Choroid plexus epithelial cell (primary cell): ENCODE data around the gene H2AZ2.
A peak's percentile ranks its signal among the peaks of the same experiment; 100 is the strongest.
"Not testable (repeated sequence)": the region's sequence is repeated elsewhere in the genome, so short reads cannot be mapped to it uniquely, and the experiment has no call there.

Experiments
- DNase-seq: peaks from one replicate; pipeline ENCODE4 v3.0.0-alpha.2; 2010; ENCODE audit warnings: low read depth
- H3K4me3 ChIP-seq: 2 replicates; pipeline ENCODE4 v1.5.1; 2011; ENCODE audit warnings: low read depth, mild to moderate bottlenecking, control low read depth, low read length, moderate library complexity
- CTCF ChIP-seq: conservative IDR thresholded peaks from 2 replicates; pipeline ENCODE4 v1.5.1; 2011; ENCODE audit warnings: low read depth, mild to moderate bottlenecking, control low read depth, inconsistent platforms, low read length, moderate library complexity

H2AZ2 gene

DNA sequence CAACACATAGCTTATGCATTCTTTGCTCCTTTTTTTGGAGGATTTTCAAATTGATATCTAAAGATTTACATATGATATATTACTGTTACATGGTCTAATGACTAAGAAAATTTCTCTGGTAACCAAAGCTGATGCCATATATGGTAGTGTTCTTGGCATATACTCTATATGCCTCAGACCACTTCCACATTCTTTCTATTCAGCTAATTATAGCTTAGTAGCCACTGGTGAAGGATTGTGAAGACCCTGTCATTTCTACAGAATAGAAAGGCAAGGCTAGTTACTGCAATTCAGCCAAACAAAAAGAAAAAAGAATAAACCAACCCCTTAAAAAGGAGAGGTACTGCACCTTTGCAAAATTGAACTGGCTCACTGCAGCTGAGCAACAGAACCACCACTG is 33.7 kb upstream of the H2AZ2 start:
- DNase-seq, result peak; percentile 84
- H3K4me3 ChIP-seq, result peak overlapping the region; percentile 53
- TF ChIP-seq CTCF, result no peak

DNA sequence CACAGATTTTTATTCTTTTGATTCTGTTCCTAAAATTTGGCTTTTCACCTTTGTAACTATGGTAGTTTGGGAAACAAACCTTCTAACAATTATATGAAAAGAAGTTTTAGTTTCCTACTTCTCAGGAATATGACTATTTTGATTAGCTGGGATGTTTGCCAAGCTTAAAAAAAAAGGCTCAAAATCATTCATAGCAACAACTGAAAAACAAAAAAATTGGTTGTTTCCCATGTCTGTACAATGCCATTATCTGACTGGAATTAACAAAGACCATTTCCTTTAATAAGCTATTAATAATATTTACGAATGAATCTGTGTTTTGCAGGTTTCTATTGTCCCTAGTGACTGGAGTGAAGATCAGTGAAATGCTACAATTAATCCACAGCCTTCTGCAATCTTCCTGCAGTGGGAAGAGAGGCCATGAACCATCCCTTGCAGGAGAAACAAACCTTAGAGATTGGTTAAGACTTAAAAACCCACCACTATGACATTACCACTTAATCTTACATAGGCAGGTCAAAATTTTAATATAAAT is 33.2 kb upstream of the H2AZ2 start:
- peak overlapping the region; percentile 53 for H3K4me3 ChIP-seq
- peak; percentile 40 for DNase-seq
- no peak for TF ChIP-seq CTCF

DNA sequence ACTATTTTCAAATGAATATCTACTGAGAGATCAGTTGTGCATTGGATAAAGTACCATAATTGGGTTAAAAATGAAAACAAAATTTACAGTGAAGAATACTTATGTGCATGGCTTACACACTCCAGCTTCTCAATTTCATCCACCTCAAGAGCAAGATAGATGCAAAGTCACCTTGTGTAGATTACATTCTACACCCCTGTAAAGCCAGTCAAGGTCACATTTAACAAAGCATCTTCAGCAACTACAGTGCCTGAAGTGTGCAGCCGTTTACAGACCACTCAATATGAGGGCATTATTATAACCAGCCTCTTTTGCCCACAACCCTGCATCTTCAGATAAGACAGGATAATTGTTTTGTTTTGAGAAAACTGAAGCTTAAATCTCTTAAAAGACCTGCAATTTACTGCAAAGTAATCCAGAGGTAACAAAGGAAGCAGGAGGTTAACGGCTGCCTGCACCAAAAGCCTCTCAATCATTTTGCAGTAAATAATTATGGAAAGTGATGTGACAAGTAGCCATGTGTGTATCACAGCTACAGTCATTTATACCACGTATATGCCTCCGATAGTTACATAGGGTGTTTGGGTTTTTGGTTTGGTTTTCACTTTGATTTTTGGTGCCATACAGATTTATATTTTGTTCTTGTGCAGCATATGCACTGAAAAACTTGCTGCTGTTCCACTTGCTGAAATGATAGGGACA is 32.6 kb upstream of the H2AZ2 start:
- TF ChIP-seq CTCF, result no peak
- no peak for DNase-seq

DNA sequence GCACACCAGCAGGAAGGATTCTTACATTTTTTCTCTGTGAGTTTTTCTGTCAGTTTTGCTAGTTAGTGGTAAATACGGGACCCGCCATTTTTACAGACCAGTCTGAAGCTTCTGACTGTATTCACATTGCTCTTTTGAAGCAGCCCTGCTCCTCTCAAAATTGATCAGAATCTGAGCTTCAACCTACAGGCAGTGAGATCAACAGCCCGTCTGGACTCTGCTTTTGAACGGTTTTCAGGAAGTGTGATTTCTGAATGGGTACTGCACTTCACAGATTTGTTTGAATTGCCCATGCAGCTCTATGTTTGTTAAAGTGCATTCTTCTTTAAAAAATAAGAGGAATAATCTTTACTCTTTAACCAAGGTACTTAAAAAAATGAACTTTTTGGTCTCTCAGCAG is 28.5 kb upstream of the H2AZ2 start:
- no peak overlapping the region for H3K4me3 ChIP-seq
- TF ChIP-seq CTCF, result no peak
- no peak for DNase-seq

More for the DNA sequence above, 32.6 kb upstream of the H2AZ2 start:
- H3K4me3 ChIP-seq, result peak overlapping the region; percentile 53

- no peak overlapping the region for H3K4me3 ChIP-seq
- TF ChIP-seq CTCF, result no peak
- no peak for DNase-seq
These were observed 27.4 kb upstream of the H2AZ2 start for GRCh38 chr7:44875241-44875640.

DNA sequence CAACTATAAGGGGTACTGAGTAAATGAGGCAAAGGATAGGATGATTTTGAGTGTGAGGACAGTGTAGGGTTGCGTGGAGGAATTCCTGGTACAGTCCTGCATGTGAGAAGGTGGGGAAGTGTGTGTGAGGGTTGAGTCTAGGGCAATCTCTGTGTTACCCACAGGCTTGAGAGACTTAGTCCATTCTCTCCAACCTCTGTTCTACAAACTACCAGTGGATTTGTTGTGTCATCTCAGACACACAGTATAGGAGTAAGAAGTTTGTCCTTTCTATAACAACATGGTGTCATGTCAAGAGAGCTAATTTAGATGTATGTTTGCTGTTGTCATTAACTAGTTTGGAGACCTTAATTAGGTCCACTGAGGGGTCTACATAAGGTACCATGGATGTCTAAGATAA is 24.9 kb upstream of the H2AZ2 start:
- no peak for TF ChIP-seq CTCF
- H3K4me3 ChIP-seq, result no peak overlapping the region
- no peak for DNase-seq

DNA sequence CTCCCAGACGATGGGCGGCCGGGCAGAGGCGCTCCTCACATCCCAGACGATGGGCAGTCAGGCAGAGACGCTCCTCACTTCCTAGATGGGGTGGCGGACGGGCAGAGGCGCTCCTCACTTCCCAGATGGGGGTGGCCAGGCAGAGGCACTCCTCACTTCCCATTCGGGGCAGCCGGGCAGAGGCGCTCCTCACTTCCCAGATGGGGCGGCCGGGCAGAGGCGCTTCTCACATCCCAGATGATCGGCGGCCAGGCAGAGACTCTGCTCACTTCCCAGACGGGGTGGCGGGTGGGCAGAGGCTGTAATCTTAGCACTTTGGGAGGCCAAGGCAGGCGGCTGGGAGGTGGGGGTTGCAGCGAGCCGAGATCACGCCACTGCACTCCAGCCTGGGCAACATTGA is 24.0 kb upstream of the H2AZ2 start:
- not testable (repeated sequence) for H3K4me3 ChIP-seq, DNase-seq

DNA sequence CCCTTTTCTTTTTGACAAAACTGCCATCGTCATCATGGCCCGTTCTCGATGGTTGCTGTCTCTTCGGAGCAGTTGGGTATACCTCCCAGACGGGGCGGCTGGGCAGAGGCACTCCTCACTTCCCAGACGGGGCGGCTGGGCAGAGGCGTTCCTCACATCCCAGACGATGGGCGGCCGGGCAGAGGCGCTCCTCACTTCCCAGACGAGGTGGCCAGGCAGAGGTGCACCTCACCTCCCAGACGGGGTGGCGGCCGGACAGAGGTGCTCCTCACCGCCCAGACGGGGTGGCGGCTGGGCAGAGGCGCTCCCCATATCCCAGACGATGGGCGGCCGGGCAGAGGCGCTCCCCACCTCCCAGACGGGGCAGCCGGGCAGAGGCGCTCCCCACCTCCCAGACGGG is 22.9 kb upstream of the H2AZ2 start:
- not testable (repeated sequence) for H3K4me3 ChIP-seq, DNase-seq

- H3K4me3 ChIP-seq, DNase-seq: not testable (repeated sequence)
These were observed 22.4 kb upstream of the H2AZ2 start for GRCh38 chr7:44870336-44870735.
